HEK293 (cell line): Measurements from ENCODE around the gene DNAH9.

Source experiments
- CTCF ChIA-PET: fragments of 350-600 bp; formaldehyde crosslinking; extraction: SDS; loops from one replicate; lab custom pipeline; 2021; ENCODE audit warnings: antibody characterized with exemption; lab: Yijun Ruan, JAX
- POLR2A ChIA-PET: fragments of 300-600 bp; formaldehyde crosslinking; extraction: SDS; loops from one replicate; lab custom pipeline; 2020; ENCODE audit warnings: antibody characterized with exemption, inconsistent platforms; lab: Yijun Ruan, JAX
- H3K27ac ChIP-seq: fragments of 200-500 bp; sonication (Bioruptor generic); 2 replicates; pipeline ENCODE4 v1.5.1; 2014; ENCODE audit warnings: low read depth, low read length, control low read depth, inconsistent platforms; ENCODE audit errors: extremely low read depth
- H3K36me3 ChIP-seq, 2 experiments: fragments of 200-500 bp in 1 of 2; sonication (Bioruptor generic) in 1 of 2; 1 replicate in 1 of 2; 2 replicates in 1 of 2; pipeline ENCODE4 v1.5.1; 2014 to 2017; ENCODE audit warnings: inconsistent platforms in 2 of 2, low read length in 2 of 2; ENCODE audit not compliant: control insufficient read depth in 2 of 2, insufficient read depth in 1 of 2
- H3K4me1 ChIP-seq: fragments of 200-500 bp; sonication (Bioruptor generic); 2 replicates; pipeline ENCODE4 v1.5.1; 2014; ENCODE audit warnings: mild to moderate bottlenecking, low read length, inconsistent platforms; ENCODE audit not compliant: control insufficient read depth, insufficient read depth
- H3K4me3 ChIP-seq: 2 replicates; pipeline ENCODE4 v1.5.1; 2011; ENCODE audit warnings: low read depth, mild to moderate bottlenecking, control low read depth, low read length, moderate library complexity
- H3K9me3 ChIP-seq: fragments of 200-500 bp; sonication (Bioruptor generic); 2 replicates; pipeline ENCODE4 v1.5.1; 2014; ENCODE audit warnings: low read depth, low read length, inconsistent platforms; ENCODE audit not compliant: control insufficient read depth, insufficient read depth
- GLI2 ChIP-seq: fragments of 450-650 bp; formaldehyde crosslinking; IDR thresholded peaks from 2 replicates; pipeline ENCODE4; 2017; ENCODE audit warnings: missing biosample characterization, missing genetic modification characterization, low read depth, borderline replicate concordance
- GLI4 ChIP-seq: fragments of 450-650 bp; formaldehyde crosslinking; IDR thresholded peaks from 2 replicates; pipeline ENCODE4 v1.5.1; 2016; ENCODE audit warnings: missing biosample characterization, missing genetic modification characterization
- KLF1 ChIP-seq: fragments of 450-650 bp; formaldehyde crosslinking; IDR thresholded peaks from 2 replicates; pipeline ENCODE4 v1.5.1; 2016; ENCODE audit warnings: missing biosample characterization, missing genetic modification characterization
- ZBTB8A ChIP-seq: fragments of 450-650 bp; formaldehyde crosslinking; IDR thresholded peaks from 2 replicates; pipeline ENCODE4 v1.5.1; 2016; ENCODE audit warnings: missing biosample characterization, missing genetic modification characterization
- ZEB2 ChIP-seq: fragments of 450-650 bp; formaldehyde crosslinking; IDR thresholded peaks from 2 replicates; pipeline ENCODE4 v1.5.1; 2016; ENCODE audit warnings: missing biosample characterization, missing genetic modification characterization
- ZFHX2 ChIP-seq: fragments of 450-650 bp; formaldehyde crosslinking; conservative IDR thresholded peaks from 2 replicates; pipeline ENCODE4 v1.5.1; 2016; ENCODE audit warnings: missing biosample characterization, missing genetic modification characterization
- ZFP3 ChIP-seq: fragments of 450-650 bp; formaldehyde crosslinking; IDR thresholded peaks from 2 replicates; pipeline ENCODE4 v1.5.1; 2016; ENCODE audit warnings: low read depth, missing biosample characterization, missing genetic modification characterization
- ZNF174 ChIP-seq: fragments of 450-650 bp; formaldehyde crosslinking; IDR thresholded peaks from 2 replicates; pipeline ENCODE4 v1.5.0; 2017; ENCODE audit warnings: missing biosample characterization, mild to moderate bottlenecking, missing genetic modification characterization
- ZNF292 ChIP-seq: fragments of 450-650 bp; formaldehyde crosslinking; IDR thresholded peaks from 2 replicates; pipeline ENCODE4 v1.5.1; 2016; ENCODE audit warnings: low read depth, missing biosample characterization, missing genetic modification characterization, borderline replicate concordance
- ZNF341 ChIP-seq: fragments of 450-650 bp; formaldehyde crosslinking; IDR thresholded peaks from 2 replicates; pipeline ENCODE4; 2016; ENCODE audit warnings: low read depth, missing biosample characterization, missing genetic modification characterization
- ZNF354C ChIP-seq: fragments of 450-650 bp; formaldehyde crosslinking; IDR thresholded peaks from 2 replicates; pipeline ENCODE4 v1.5.1; 2016; ENCODE audit warnings: missing biosample characterization, missing genetic modification characterization, low read depth, borderline replicate concordance
- ZNF404 ChIP-seq: fragments of 450-650 bp; formaldehyde crosslinking; IDR thresholded peaks from 2 replicates; pipeline ENCODE4 v1.5.1; 2017; ENCODE audit warnings: missing biosample characterization, missing genetic modification characterization
- ZNF48 ChIP-seq: fragments of 450-650 bp; formaldehyde crosslinking; IDR thresholded peaks from 2 replicates; pipeline ENCODE4 v1.5.1; 2016; ENCODE audit warnings: missing biosample characterization, missing genetic modification characterization
- ZNF529 ChIP-seq: fragments of 450-650 bp; formaldehyde crosslinking; IDR thresholded peaks from 2 replicates; pipeline ENCODE4 v1.5.1; 2017; ENCODE audit warnings: missing genetic modification characterization, missing biosample characterization; ENCODE audit not compliant: insufficient replicate concordance
- ZNF549 ChIP-seq: fragments of 450-650 bp; IDR thresholded peaks from 2 replicates; pipeline ENCODE4 v1.5.1; 2018; ENCODE audit warnings: missing biosample characterization, missing genetic modification characterization, mild to moderate bottlenecking, inconsistent platforms, moderate library complexity
- ZNF664 ChIP-seq: fragments of 450-650 bp; formaldehyde crosslinking; IDR thresholded peaks from 2 replicates; pipeline ENCODE4 v1.5.1; 2016; ENCODE audit warnings: missing biosample characterization, missing genetic modification characterization
- ZNF777 ChIP-seq: fragments of 450-650 bp; formaldehyde crosslinking; IDR thresholded peaks from 2 replicates; pipeline ENCODE4 v1.5.1; 2017; ENCODE audit warnings: missing biosample characterization, missing genetic modification characterization, borderline replicate concordance
- ZNF830 ChIP-seq: fragments of 450-650 bp; IDR thresholded peaks from 2 replicates; pipeline ENCODE4 v1.5.0; 2018; ENCODE audit warnings: missing biosample characterization, missing genetic modification characterization, low read depth, mild to moderate bottlenecking, moderate library complexity
- TF ChIP-seq, protein P1 (sequence below): fragments of 450-650 bp; formaldehyde crosslinking; IDR thresholded peaks from 2 replicates; pipeline ENCODE4 v1.5.1; 2016; ENCODE audit warnings: missing biosample characterization, missing genetic modification characterization, borderline replicate concordance
- TF ChIP-seq, protein P2 (sequence below): fragments of 450-650 bp; formaldehyde crosslinking; IDR thresholded peaks from 2 replicates; pipeline ENCODE4 v1.5.1; 2016; ENCODE audit warnings: missing biosample characterization, missing genetic modification characterization, low read depth
- TF ChIP-seq, protein P3 (sequence below): fragments of 450-650 bp; formaldehyde crosslinking; IDR thresholded peaks from 2 replicates; pipeline ENCODE4 v1.5.1; 2016; ENCODE audit warnings: missing biosample characterization, missing genetic modification characterization, borderline replicate concordance
- TF ChIP-seq, protein P4 (sequence below): fragments of 450-650 bp; formaldehyde crosslinking; IDR thresholded peaks from 2 replicates; pipeline ENCODE4 v1.5.1; 2016; ENCODE audit warnings: missing biosample characterization, missing genetic modification characterization
- TF ChIP-seq, protein P5 (sequence below): fragments of 450-650 bp; formaldehyde crosslinking; IDR thresholded peaks from 2 replicates; pipeline ENCODE4 v1.5.1; 2016; ENCODE audit warnings: missing biosample characterization, missing genetic modification characterization

Gene DNAH9

DNA sequence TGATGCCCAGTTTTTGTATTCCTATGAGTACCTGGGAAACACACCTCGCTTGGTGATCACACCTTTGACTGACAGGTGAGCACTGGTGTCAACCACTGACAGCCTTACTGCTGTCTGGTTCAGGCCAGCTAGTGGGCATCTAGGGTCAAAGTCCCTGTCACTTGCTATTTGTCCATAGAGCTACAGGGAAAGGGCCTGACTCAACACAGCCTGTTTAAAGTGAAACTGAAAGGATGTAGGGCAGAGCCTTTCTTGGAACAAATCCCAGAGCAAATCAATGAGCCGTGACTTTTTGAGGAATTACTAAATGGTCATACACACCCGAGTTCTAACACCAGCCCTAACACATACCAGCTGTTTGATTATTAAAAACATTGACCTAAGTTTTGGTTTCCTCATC, 106.8 kb downstream of the DNAH9 start:
- ChIA-PET POLR2A (no interaction called here), CTCF (interaction anchor here (1.0 to 1.1 kb wide), 2 partner anchors 61 to 829 kb away, joined by 3 to 5 read pairs; no protein-coding TSS in a partner anchor)
- no peak for TF ChIP-seq ZNF549 (tag by site-specific recombination)

DNA sequence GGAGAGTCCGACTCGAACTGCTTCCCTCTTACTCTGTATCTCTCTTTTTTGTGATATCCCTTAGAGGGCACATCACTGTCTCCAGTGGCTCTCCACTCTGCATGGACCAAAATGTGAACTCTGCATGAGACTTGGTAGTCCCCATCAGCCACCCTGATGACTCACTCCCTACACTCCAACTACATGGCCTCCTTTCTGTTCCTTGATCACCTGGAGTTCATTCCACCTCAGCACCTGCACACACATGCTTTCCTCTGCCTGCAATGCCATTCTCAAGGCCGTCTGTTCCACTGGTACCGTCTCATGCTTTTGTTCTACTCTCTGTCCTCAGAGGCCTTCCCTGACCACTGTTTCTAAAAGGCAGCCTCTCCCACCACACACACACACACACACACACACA, 109.3 kb downstream of the DNAH9 start:
- POLR2A ChIA-PET: no interaction called here
- CTCF ChIA-PET: no interaction called here
- TF ChIP-seq GLI4 (tag by site-specific recombination) (no peak), ZNF830 (tag by site-specific recombination) (no peak), ZNF48 (tag by site-specific recombination) (no peak), ZBTB8A (tag by site-specific recombination) (no peak), KLF1 (tag by site-specific recombination) (no peak), ZNF174 (tag by site-specific recombination) (no peak), ZNF529 (tag by site-specific recombination) (no peak)
- TF ChIP-seq, protein P1, sequence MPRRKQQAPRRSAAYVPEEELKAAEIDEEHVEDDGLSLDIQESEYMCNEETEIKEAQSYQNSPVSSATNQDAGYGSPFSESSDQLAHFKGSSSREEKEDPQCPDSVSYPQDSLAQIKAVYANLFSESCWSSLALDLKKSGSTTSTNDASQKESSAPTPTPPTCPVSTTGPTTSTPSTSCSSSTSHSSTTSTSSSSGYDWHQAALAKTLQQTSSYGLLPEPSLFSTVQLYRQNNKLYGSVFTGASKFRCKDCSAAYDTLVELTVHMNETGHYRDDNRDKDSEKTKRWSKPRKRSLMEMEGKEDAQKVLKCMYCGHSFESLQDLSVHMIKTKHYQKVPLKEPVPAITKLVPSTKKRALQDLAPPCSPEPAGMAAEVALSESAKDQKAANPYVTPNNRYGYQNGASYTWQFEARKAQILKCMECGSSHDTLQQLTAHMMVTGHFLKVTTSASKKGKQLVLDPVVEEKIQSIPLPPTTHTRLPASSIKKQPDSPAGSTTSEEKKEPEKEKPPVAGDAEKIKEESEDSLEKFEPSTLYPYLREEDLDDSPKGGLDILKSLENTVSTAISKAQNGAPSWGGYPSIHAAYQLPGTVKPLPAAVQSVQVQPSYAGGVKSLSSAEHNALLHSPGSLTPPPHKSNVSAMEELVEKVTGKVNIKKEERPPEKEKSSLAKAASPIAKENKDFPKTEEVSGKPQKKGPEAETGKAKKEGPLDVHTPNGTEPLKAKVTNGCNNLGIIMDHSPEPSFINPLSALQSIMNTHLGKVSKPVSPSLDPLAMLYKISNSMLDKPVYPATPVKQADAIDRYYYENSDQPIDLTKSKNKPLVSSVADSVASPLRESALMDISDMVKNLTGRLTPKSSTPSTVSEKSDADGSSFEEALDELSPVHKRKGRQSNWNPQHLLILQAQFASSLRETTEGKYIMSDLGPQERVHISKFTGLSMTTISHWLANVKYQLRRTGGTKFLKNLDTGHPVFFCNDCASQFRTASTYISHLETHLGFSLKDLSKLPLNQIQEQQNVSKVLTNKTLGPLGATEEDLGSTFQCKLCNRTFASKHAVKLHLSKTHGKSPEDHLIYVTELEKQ (tag by site-specific recombination): no peak
- TF ChIP-seq, protein P2, sequence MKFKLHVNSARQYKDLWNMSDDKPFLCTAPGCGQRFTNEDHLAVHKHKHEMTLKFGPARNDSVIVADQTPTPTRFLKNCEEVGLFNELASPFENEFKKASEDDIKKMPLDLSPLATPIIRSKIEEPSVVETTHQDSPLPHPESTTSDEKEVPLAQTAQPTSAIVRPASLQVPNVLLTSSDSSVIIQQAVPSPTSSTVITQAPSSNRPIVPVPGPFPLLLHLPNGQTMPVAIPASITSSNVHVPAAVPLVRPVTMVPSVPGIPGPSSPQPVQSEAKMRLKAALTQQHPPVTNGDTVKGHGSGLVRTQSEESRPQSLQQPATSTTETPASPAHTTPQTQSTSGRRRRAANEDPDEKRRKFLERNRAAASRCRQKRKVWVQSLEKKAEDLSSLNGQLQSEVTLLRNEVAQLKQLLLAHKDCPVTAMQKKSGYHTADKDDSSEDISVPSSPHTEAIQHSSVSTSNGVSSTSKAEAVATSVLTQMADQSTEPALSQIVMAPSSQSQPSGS (tag by site-specific recombination): no peak
- TF ChIP-seq, protein P3, sequence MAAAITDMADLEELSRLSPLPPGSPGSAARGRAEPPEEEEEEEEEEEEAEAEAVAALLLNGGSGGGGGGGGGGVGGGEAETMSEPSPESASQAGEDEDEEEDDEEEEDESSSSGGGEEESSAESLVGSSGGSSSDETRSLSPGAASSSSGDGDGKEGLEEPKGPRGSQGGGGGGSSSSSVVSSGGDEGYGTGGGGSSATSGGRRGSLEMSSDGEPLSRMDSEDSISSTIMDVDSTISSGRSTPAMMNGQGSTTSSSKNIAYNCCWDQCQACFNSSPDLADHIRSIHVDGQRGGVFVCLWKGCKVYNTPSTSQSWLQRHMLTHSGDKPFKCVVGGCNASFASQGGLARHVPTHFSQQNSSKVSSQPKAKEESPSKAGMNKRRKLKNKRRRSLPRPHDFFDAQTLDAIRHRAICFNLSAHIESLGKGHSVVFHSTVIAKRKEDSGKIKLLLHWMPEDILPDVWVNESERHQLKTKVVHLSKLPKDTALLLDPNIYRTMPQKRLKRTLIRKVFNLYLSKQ (tag by site-specific recombination): no peak
- Histone ChIP-seq H3K9me3 (no peaks in the 10 kb centered on the region), H3K4me3 (no peak overlapping the region), H3K36me3 (no peaks in the 10 kb centered on the region), H3K4me1 (no peaks in the 10 kb centered on the region), H3K27ac (no peak overlapping the region)

More for the DNA sequence above, 106.8 kb downstream of the DNAH9 start:
- no peak overlapping the region for H3K27ac ChIP-seq
- no peak overlapping the region for H3K4me3 ChIP-seq
- no peaks in the 10 kb centered on the region for H3K4me1 ChIP-seq
- no peaks in the 10 kb centered on the region for H3K9me3 ChIP-seq
- no peaks in the 10 kb centered on the region for H3K36me3 ChIP-seq

DNA sequence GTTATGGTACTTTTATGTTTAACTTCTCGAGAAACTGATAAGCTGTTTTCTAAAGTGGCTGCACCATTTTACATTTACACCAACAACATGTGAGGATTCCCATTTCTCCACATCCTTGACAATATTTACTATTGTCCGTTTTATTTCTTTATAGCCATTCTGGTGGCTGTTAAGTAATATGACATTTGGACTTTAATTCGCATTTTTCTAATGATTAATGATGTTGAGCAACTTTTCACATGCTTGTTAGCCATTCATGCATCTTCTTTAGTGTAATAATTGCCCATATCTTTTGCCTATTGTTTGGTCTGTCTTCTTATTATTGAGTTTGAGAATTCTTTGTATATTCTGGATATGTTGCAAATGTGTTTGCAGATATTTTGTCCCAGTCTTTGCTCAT, 114.2 kb downstream of the DNAH9 start:
- H3K4me1 ChIP-seq: no peaks in the 10 kb centered on the region
- H3K36me3 ChIP-seq: no peaks in the 10 kb centered on the region
- no peaks in the 10 kb centered on the region for H3K9me3 ChIP-seq
- no peak overlapping the region for H3K4me3 ChIP-seq
- H3K27ac ChIP-seq: no peak overlapping the region
- ChIA-PET POLR2A (no interaction called here), CTCF (no interaction called here)
- no peak for TF ChIP-seq ZFP3 (tag by site-specific recombination)
- no peak for TF ChIP-seq ZEB2 (tag by site-specific recombination)
- no peak for TF ChIP-seq GLI2
- TF ChIP-seq, protein P4, sequence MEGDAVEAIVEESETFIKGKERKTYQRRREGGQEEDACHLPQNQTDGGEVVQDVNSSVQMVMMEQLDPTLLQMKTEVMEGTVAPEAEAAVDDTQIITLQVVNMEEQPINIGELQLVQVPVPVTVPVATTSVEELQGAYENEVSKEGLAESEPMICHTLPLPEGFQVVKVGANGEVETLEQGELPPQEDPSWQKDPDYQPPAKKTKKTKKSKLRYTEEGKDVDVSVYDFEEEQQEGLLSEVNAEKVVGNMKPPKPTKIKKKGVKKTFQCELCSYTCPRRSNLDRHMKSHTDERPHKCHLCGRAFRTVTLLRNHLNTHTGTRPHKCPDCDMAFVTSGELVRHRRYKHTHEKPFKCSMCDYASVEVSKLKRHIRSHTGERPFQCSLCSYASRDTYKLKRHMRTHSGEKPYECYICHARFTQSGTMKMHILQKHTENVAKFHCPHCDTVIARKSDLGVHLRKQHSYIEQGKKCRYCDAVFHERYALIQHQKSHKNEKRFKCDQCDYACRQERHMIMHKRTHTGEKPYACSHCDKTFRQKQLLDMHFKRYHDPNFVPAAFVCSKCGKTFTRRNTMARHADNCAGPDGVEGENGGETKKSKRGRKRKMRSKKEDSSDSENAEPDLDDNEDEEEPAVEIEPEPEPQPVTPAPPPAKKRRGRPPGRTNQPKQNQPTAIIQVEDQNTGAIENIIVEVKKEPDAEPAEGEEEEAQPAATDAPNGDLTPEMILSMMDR (tag by site-specific recombination): no peak
- TF ChIP-seq ZNF354C (tag by site-specific recombination): no peak
- no peak for TF ChIP-seq ZFHX2
- TF ChIP-seq, protein P5, sequence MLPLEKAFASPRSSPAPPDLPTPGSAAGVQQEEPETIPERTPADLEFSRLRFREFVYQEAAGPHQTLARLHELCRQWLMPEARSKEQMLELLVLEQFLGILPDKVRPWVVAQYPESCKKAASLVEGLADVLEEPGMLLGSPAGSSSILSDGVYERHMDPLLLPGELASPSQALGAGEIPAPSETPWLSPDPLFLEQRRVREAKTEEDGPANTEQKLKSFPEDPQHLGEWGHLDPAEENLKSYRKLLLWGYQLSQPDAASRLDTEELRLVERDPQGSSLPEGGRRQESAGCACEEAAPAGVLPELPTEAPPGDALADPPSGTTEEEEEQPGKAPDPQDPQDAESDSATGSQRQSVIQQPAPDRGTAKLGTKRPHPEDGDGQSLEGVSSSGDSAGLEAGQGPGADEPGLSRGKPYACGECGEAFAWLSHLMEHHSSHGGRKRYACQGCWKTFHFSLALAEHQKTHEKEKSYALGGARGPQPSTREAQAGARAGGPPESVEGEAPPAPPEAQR: no peak
- no peak for TF ChIP-seq ZNF777 (tag by site-specific recombination)
- no peak for TF ChIP-seq ZNF404 (tag by site-specific recombination)
- no peak for TF ChIP-seq ZNF341
- TF ChIP-seq ZNF664 (tag by site-specific recombination): no peak
- no peak for TF ChIP-seq ZNF292 (tag by site-specific recombination)
